ENCODE data around the gene PPP1R27.

DNA sequence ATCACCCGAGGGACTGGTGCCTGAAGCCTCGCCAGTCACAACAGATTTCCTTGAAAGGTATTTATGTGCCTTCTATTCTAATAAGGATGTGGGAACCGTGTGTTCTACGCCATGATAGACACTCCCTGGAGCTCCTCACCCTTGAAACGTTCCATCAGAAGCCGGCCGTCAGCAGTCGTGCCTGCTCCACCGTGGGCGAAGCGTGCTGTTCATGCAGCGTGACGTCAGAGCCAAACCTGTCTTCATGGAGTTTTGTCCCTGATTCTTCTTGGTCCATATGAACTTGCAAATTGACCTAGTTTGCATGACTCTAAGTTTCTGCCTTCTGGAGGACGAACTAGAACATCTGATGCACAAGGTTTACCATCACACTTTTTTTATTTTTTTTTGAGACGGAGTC is 4.5 kb upstream of the PPP1R27 start:
- TF ChIP-seq CTCF (IDR thresholded peaks at IDR 0.05) (no peak), POLR2A (IDR thresholded peaks at IDR 0.05) (no peak)

Measured in ovary (tissue), 3 donors.